ENCODE data around the gene TRIM54.

The TRIM54 gene

GRCh38 chr2:27233341-27233740 is 48.9 kb upstream of the TRIM54 start:
- Histone ChIP-seq H3K4me3 (ENCODE audit: low read depth, low read length) (no peak overlapping the region), H3K4me1 (ENCODE audit: control insufficient read depth, insufficient read depth, low read length) (no peaks in the 10 kb centered on the region), H3K36me3 (ENCODE audit: control insufficient read depth in 2 of 2, insufficient read depth in 1 of 2, low read length in 2 of 2) (peaks cover 25 to 96% of the 10 kb centered on the region in 2 experiments; a peak in 2 of 3 replicates), H3K27ac (ENCODE audit: extremely low read depth, low read depth, low read length) (no peak overlapping the region), H3K9me3 (ENCODE audit: control insufficient read depth, insufficient read depth, low read depth, low read length) (no peaks in the 10 kb centered on the region)
- TF ChIP-seq ELK4 (IDR thresholded peaks at IDR 0.05; ENCODE audit: borderline replicate concordance, low read depth, low read length) = no peak
- TF ChIP-seq ZNF24 (tag by site-specific recombination; IDR thresholded peaks at IDR 0.05) = no peak
- ChIA-PET POLR2A (no interaction called here), CTCF (interaction anchor here (0.6 to 1.5 kb wide), 2 partner anchors 18 to 175 kb away, joined by 3 to 5 read pairs; no protein-coding TSS in a partner anchor)

- ChIA-PET POLR2A (interaction anchor here (0.7 to 1.1 kb wide), 2 partner anchors 13 to 75 kb away, joined by 3 to 4 read pairs; no protein-coding TSS in a partner anchor), CTCF (interaction anchor here (1.0 to 1.6 kb wide), 4 partner anchors 13 to 45 kb away, joined by 3 to 6 read pairs (median 4); no protein-coding TSS in a partner anchor)
These were observed 46.1 kb upstream of the TRIM54 start for GRCh38 chr2:27236136-27236535.

GRCh38 chr2:27236626-27237025 is 45.6 kb upstream of the TRIM54 start:
- Histone ChIP-seq H3K9me3 (ENCODE audit: control insufficient read depth, insufficient read depth, low read depth, low read length) (no peaks in the 10 kb centered on the region), H3K4me1 (ENCODE audit: control insufficient read depth, insufficient read depth, low read length) (no peaks in the 10 kb centered on the region), H3K27ac (ENCODE audit: extremely low read depth, low read depth, low read length) (no peak overlapping the region), H3K36me3 (ENCODE audit: control insufficient read depth in 2 of 2, insufficient read depth in 1 of 2, low read length in 2 of 2) (peaks cover 10 to 100% of the 10 kb centered on the region in 2 experiments; a peak in 2 of 3 replicates), H3K4me3 (ENCODE audit: low read depth, low read length) (no peak overlapping the region)
- TF ChIP-seq ZNF114 (tag by site-specific recombination; IDR thresholded peaks at IDR 0.05) (no peak), RBAK (tag by site-specific recombination; IDR thresholded peaks at IDR 0.05) (no peak), ZNF558 (tag by site-specific recombination; IDR thresholded peaks at IDR 0.05) (no peak), ZNF48 (tag by site-specific recombination; IDR thresholded peaks at IDR 0.05) (no peak), ZNF777 (tag by site-specific recombination; IDR thresholded peaks at IDR 0.05; ENCODE audit: borderline replicate concordance) (no peak)
- ChIA-PET CTCF (interaction anchor here (0.6 to 1.6 kb wide), 4 partner anchors 15 to 64 kb away, joined by 3 to 6 read pairs (median 3); no protein-coding TSS in a partner anchor), POLR2A (interaction anchor here (0.7 to 1.1 kb wide), 2 partner anchors 13 to 208 kb away, joined by 3 read pairs; no protein-coding TSS in a partner anchor)

More at GRCh38 chr2:27236136-27236535, 46.1 kb upstream of the TRIM54 start:
- Histone ChIP-seq H3K27ac (ENCODE audit: extremely low read depth, low read depth, low read length) (no peak overlapping the region), H3K36me3 (ENCODE audit: control insufficient read depth in 2 of 2, insufficient read depth in 1 of 2, low read length in 2 of 2) (peaks cover 10 to 100% of the 10 kb centered on the region in 2 experiments; a peak in 2 of 3 replicates), H3K9me3 (ENCODE audit: control insufficient read depth, insufficient read depth, low read depth, low read length) (no peaks in the 10 kb centered on the region), H3K4me1 (ENCODE audit: control insufficient read depth, insufficient read depth, low read length) (no peaks in the 10 kb centered on the region), H3K4me3 (ENCODE audit: low read depth, low read length) (no peak overlapping the region)
- TF ChIP-seq ZNF341 (tag by site-specific recombination; IDR thresholded peaks at IDR 0.05; ENCODE audit: low read depth) (no peak), PATZ1 (tag by site-specific recombination; IDR thresholded peaks at IDR 0.05) (no peak), ZNF19 (tag by site-specific recombination; IDR thresholded peaks at IDR 0.05; ENCODE audit: low read depth) (no peak), ZNF561 (tag by site-specific recombination; IDR thresholded peaks at IDR 0.05; ENCODE audit: borderline replicate concordance) (no peak), ZNF121 (tag by site-specific recombination; IDR thresholded peaks at IDR 0.05) (no peak)

GRCh38 chr2:27237341-27237945 is 44.8 kb upstream of the TRIM54 start:
- ChIA-PET POLR2A (interaction anchor here (0.7 to 1.1 kb wide), 2 partner anchors 14 to 209 kb away, joined by 3 read pairs; no protein-coding TSS in a partner anchor), CTCF (no interaction called here)
- Histone ChIP-seq H3K4me3 (ENCODE audit: low read depth, low read length) (no peak overlapping the region), H3K27ac (ENCODE audit: extremely low read depth, low read depth, low read length) (no peak overlapping the region), H3K9me3 (ENCODE audit: control insufficient read depth, insufficient read depth, low read depth, low read length) (no peaks in the 10 kb centered on the region), H3K36me3 (ENCODE audit: control insufficient read depth in 2 of 2, insufficient read depth in 1 of 2, low read length in 2 of 2) (peaks cover 10 to 100% of the 10 kb centered on the region in 2 experiments; a peak in 2 of 3 replicates), H3K4me1 (ENCODE audit: control insufficient read depth, insufficient read depth, low read length) (no peaks in the 10 kb centered on the region)
- TF ChIP-seq GLIS1 (tag by site-specific recombination; IDR thresholded peaks at IDR 0.05) (no peak), ZBTB11 (tag by site-specific recombination; conservative IDR thresholded peaks at IDR 0.05; ENCODE audit: low read depth) (no peak), ZNF610 (tag by site-specific recombination; IDR thresholded peaks at IDR 0.05; ENCODE audit: borderline replicate concordance) (no peak), ZBTB48 (tag by site-specific recombination; IDR thresholded peaks at IDR 0.05) (no peak)
